Adrenal gland (tissue), 12 donors: ENCODE measurements around the gene DCDC2C. TPM values are rescaled to one million over a fixed set of nuclear protein-coding genes. Genes with fewer than 3 reads are reported as not detected.

ENCODE experiments used
- DNase-seq, 7 donors: peaks; one replicate each; pipeline ENCODE4 v3.0.0-alpha.2; 2019 to 2020
- H3K27ac ChIP-seq, 5 donors: fragments of 200-600 bp; sonication (generic) in 4 of 5; 1 replicate in 3 of 5; 2 replicates in 2 of 5; pipeline versions ENCODE4 v1.5.1 to v1.8.0; 2016 to 2020; ENCODE audit warnings: mild to moderate bottlenecking in 1 of 5
- H3K27me3 ChIP-seq: fragments of 200-600 bp; 2 replicates; pipeline ENCODE4 v1.8.0; 2021
- H3K36me3 ChIP-seq, 2 donors: fragments of 200-600 bp; replicated peaks in 1 of 2; 1 replicate in 1 of 2; 2 replicates in 1 of 2; pipeline versions ENCODE4 v1.5.1 to v1.8.0; 2018 to 2022
- H3K4me1 ChIP-seq, 2 donors: fragments of 200-600 bp; replicated peaks in 1 of 2; 1 replicate in 1 of 2; 2 replicates in 1 of 2; pipeline versions ENCODE4 v1.5.1 to v1.8.0; 2018 to 2021
- H3K4me3 ChIP-seq, 4 donors: fragments of 200-600 bp; sonication (generic) in 3 of 4; one replicate each; pipeline ENCODE4 v1.5.1; 2016 to 2018
- H3K9me3 ChIP-seq, 3 donors: fragments of 200-600 bp; sonication (generic) in 1 of 3; replicated peaks in 1 of 3; 1 replicate in 2 of 3; 2 replicates in 1 of 3; pipeline versions ENCODE4 v1.5.1 to v1.8.0; 2016 to 2021
- CTCF ChIP-seq, 6 experiments: fragments of 450-650 bp in 4 of 6; fragments of 200-600 bp in 2 of 6; sonication (generic) in 1 of 6; IDR thresholded peaks; 1 replicate in 5 of 6; 2 replicates in 1 of 6; pipeline versions ENCODE4 v1.5.1 to v1.8.0; 2016 to 2021; ENCODE audit warnings: antibody characterized with exemption in 6 of 6, mild to moderate bottlenecking in 2 of 6, moderate library complexity in 1 of 6
- POLR2A ChIP-seq, 2 donors: fragments of 450-650 bp; IDR thresholded peaks; one replicate each; pipeline ENCODE4 v1.6.1; 2017; ENCODE audit warnings: antibody characterized with exemption in 2 of 2, mild to moderate bottlenecking in 2 of 2, moderate library complexity in 1 of 2
- WGBS, 4 donors: extraction: QIAGEN DNeasy Blood & Tissue Kit in 2 of 4; methylation state at CpG; one replicate each; pipeline versions ENCODE4 v1.1.5 to v1.1.7; 2013 to 2017; 5-methylcytosine and 5-hydroxymethylcytosine counted together
- intact Hi-C, 2 donors: fragments of 100-400 bp; cut with DNase I; formaldehyde crosslinking; loops; one replicate each; pipeline versions ENCODE4 v1.14.1 to v1.15.0; 2022 to 2023
- polyA plus RNA-seq, 3 donors: library from polyadenylated mRNA; stranded (reverse); fragments of 200-250 nt in 2 of 3; fragments of 350-450 nt in 1 of 3; fragmentation: Illumina TruSeq in 1 of 3; extraction: RNeasy Lipid Tissue Mini Kit (QIAGEN cat#74804) in 1 of 3; gene quantifications; one replicate each; pipeline ENCODE4 v1.2.3, GENCODE V29; 2013 to 2014
- total RNA-seq, 9 donors: library from RNA; depleted of rRNA in 4 of 9; stranded (reverse); fragments of >200 nt in 4 of 9; fragments of 120-200 nt in 1 of 9; fragmentation: NEBNext Ultra II Directional in 1 of 9; extraction: Animal tissue kit (Norgen Biotek cat#: 25700) in 1 of 9; gene quantifications; one replicate each; pipeline versions ENCODE4 v1.1.0 to v1.2.4, GENCODE V29; 2013 to 2023
- donor health status: healthy with polysubstance abuse.
- donor health status: Bipolar disorder and iron deficiency.
- donor health status: DM: yes; HTN: yes; CAD: no.
- donor health status: DM: no; HTN: no; CAD: no.
- donor health status: DM: no; HTN: no; CAD: no.
- donor health status: DM: yes; HTN: yes; CAD: no.

Gene DCDC2C
- total and polyA plus RNA-seq, 12 donors, result 0.18 to 2.0 (median 0.39) TPM; not detected in 6

DNA sequence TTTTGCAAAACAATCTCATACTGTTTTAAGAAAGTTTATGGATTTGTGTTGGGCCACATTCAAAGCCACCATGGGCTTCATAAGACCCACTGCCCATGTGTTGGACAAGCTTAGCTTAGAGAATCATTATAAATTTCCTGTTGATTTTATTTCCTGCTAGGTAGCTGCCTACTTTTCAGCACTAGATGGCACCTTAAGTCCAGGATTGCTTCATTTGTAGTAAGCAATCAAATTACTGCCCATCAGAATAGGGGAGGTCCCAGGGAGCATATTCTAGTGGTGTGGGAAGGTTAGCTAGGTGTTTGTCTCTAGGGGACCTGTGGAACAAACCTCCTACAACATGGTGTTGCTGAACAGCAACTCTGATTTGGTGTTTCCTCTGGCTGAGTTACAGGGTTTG, 11.0 kb upstream of the DCDC2C start:
- DNase-seq, result no peak

DNA sequence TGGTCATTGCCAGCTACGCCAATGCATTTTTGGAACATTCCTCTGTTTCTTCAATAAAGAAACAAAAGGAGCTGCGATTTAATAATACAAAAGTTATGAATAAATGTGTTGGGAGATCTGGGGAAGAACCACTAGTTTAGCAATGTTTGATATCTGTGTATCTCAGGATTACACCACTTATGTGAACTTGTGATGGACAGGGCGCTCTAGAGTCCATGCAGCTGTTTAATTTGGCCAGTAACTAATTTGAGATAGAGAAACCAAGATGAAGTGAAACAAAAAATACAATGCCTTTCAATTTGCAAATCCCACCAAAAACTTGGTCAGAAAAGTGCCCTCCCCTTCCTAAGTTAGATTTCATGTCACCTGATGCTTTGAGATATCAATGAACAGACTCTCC, 6.8 kb upstream of the DCDC2C start:
- Histone ChIP-seq H3K36me3 (no peaks in the 10 kb centered on the region), H3K4me3 (no peak overlapping the region), H3K9me3 (no peaks in the 10 kb centered on the region), H3K27ac (no peak overlapping the region), H3K27me3 (no peaks in the 10 kb centered on the region), H3K4me1 (no peaks in the 10 kb centered on the region)
- TF ChIP-seq POLR2A (IDR thresholded peaks at IDR 0.05) (no peak), CTCF (IDR thresholded peaks at IDR 0.05) (no peak)
- DNase-seq, result no peak
- intact Hi-C loops, result no loop called here
- WGBS, 4 donors, result 71 to 81% (median 79%) methylated on average over 3 of the region's 3 CpGs

More for the DNA sequence above, 11.0 kb upstream of the DCDC2C start:
- Histone ChIP-seq H3K27me3 (no peaks in the 10 kb centered on the region), H3K9me3 (no peaks in the 10 kb centered on the region), H3K4me1 (no peaks in the 10 kb centered on the region), H3K36me3 (no peaks in the 10 kb centered on the region), H3K27ac (no peak overlapping the region), H3K4me3 (no peak overlapping the region)
- no peak for TF ChIP-seq POLR2A (IDR thresholded peaks at IDR 0.05)
- TF ChIP-seq CTCF (IDR thresholded peaks at IDR 0.05), result peak in 5 of 6 experiments; percentile 17 to 42 (median 30)
- intact Hi-C loops, result no loop called here

DNA sequence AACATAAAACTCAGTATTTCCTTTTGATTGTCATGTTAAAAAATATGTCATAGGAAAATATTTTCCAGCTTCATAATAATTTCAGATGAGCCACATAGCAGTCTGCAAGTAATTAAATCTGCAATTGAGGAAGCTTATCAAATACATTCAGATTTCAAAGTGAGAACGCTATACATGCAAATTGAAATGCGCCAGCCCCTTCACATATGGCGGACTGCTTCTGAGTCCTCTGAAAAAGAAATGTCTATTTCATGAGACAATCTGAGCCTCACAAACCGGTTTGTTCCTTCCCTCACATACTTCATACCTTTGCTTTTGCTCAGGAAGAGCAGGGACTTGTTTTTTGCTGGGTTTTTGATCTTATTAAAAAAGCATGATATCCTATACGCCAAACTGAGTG, 2.3 kb upstream of the DCDC2C start:
- peaks cover 12% of the 10 kb centered on the region for H3K27me3 ChIP-seq
- H3K4me1 ChIP-seq, result peaks cover 0 to 6% of the 10 kb centered on the region in 2 donors
- 87 to 92% (median 88%) methylated on average over 5 of the region's 5 CpGs for WGBS, 4 donors
- no peaks in the 10 kb centered on the region for H3K36me3 ChIP-seq
- TF ChIP-seq CTCF (IDR thresholded peaks at IDR 0.05), result no peak
- no peak overlapping the region for H3K27ac ChIP-seq
- H3K9me3 ChIP-seq, result no peaks in the 10 kb centered on the region
- intact Hi-C loops, result no loop called here
- no peak overlapping the region for H3K4me3 ChIP-seq
- DNase-seq, result no peak

DNA sequence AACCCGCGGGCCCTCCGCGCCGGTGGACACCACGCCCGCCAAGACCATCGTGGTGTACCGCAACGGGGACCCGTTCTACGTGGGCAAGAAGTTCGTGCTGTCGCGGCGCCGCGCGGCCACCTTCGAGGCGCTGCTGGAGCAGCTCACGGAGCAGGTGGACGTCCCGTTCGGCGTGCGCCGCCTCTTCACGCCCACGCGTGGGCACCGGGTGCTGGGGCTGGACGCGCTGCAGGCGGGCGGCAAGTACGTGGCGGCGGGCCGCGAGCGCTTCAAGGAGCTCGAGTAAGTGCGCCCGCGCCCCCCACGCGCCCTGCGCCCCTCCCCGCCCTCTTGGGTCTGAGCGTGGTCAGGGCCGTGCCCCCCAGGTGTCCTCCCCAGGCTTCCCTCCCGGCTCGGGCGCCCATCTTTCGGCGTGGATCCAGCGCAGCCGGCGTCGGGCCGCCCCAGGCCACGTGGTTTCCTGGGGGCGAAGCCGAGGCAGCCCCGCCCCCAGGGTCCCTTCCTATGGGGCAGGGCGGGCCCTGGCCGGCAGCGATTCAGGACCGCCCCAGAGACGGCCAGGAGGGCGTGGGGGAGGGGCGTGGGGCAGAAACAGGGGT, 481 bp downstream of the DCDC2C start:
- no peak for DNase-seq
- Histone ChIP-seq H3K27ac (no peak overlapping the region), H3K4me1 (peaks cover 0 to 6% of the 10 kb centered on the region in 2 donors), H3K27me3 (peaks cover 12% of the 10 kb centered on the region), H3K36me3 (no peaks in the 10 kb centered on the region), H3K9me3 (no peaks in the 10 kb centered on the region), H3K4me3 (peak overlapping the region in 1 of 4 donors; percentile 25)
- TF ChIP-seq POLR2A (IDR thresholded peaks at IDR 0.05), result no peak
- no peak for TF ChIP-seq CTCF (IDR thresholded peaks at IDR 0.05)
- WGBS, 4 donors, result 6 to 29% (median 12%) methylated on average over 24 to 73 of the region's 73 CpGs; no CpG with 5 or more reads in 1 of the 4 donors
- intact Hi-C loops, result no loop called here
